Inflammatory macrophage treated with lipopolysaccharide for 4 hours (primary cell): ENCODE data around the gene CFAP57.
"Not testable (repeated sequence)": the region's sequence is repeated elsewhere in the genome, so short reads cannot be mapped to it uniquely, and the experiment has no call there.

ENCODE experiments used
- DNase-seq: peaks from one replicate; pipeline ENCODE4 v3.0.0-alpha.2; 2020

Gene CFAP57

DNA sequence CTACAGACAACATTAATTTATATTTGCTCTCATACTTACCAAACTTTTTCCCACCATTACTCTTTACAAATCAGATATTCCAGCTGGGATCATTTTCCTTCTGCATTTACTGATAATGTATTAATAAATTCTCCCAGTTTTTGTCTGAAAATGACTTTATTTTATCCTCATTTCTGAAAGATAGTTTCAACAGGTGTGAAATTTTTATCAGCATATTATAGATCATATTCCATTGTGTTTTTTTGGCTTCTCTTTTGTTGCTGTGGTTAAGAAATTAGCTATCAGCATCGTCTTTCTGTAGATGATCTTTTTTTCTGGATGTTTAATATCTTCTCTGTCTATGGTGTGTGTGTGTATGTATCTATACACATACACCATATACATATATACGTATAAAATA, 2.7 kb downstream of the CFAP57 start:
- no peak for DNase-seq

GRCh38 chr1:43177691-43178090, 5.6 kb downstream of the CFAP57 start:
- DNase-seq, result no peak

GRCh38 chr1:43184388-43184787, 12.3 kb downstream of the CFAP57 start:
- no peak for DNase-seq

DNA sequence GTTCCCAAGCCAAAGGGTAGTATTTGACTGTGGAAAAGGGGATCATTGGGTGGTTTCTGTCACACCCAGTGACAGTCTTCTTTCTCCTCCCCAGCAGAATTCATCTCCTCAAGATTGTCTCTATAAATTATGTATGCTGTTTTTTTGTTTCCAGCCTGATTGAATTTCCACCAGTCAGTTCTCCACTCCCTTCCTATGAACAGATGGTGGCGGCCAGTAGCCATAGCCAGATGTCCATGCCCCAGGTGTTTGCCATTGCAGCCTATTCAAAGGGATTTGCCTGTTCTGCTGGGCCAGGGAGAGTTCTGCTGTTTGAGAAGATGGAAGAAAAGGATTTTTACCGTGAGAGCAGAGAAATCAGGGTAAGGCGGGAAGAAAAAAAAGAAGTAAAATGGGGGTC, 12.9 kb downstream of the CFAP57 start:
- no peak for DNase-seq

DNA sequence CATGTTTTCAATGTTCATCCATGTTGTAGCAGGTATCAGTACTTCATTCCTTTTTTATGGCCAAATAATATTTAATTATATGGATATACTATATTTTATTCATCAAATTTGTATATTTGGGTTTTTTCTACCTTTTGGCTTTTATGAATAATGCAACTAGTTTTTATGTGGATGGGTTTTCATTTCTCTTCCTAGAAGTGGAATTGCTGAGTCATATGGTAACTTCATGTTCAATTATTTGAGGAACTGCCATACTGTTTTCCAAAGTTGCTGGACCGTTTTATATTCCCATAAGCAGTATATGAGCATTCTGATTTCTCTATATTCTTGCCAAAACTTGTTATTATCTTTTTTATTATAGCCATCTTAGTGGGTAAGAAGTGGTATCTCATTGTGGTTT, 16.0 kb downstream of the CFAP57 start:
- no peak for DNase-seq

DNA sequence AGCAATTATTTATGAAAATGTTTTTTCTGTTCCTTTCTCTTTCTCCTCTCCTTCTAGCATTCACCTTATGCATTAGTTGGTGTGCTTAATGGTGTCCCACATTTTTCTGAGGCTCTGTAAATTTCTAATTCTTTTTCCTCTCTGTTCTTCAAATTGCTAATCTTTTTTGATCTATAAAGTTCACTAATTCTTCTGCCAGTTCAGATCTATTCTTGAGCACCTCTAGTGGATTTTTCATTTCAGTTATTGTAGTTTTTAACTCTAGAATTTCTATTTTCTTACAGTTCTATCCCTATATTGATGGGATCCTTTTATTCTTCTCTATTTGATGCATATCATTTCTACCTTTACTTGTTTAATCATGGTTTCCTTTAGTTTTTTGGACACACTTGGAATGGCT, 22.4 kb downstream of the CFAP57 start:
- no peak for DNase-seq

DNA sequence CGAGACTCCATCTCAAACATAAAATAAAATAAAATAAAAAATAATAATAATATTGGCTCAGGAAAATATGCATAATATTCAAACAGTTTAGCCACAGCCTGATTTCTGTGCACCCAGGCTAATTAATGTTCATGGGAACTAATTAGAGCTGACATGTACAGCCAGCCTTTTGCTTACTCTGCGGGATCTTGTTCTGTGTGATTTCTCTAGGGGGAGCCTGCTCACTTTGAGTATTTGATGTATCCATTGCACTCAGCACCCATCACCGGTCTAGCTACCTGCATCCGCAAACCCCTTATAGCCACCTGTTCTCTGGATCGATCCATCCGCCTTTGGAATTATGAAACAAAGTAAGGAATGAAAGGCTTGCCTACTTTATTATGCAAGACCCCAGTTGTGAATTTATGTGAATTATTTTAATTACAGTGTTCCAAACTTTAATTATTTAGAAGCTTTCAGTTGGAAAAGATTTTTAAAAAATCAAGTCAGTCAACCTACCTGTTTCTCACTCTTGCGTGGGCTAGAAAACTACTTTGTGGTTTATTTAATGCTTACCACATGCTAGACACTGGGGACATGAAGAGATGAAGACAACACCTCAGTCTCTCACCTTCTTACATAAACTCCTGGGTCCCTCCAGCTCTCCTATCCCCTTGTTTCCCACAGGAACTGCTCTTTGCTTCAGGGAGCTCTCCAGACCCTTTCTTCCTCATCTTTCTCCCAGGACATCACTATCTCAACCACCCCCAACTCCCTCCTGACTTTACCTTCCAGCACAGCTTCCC, 25.4 kb downstream of the CFAP57 start:
- DNase-seq, result no peak

DNA sequence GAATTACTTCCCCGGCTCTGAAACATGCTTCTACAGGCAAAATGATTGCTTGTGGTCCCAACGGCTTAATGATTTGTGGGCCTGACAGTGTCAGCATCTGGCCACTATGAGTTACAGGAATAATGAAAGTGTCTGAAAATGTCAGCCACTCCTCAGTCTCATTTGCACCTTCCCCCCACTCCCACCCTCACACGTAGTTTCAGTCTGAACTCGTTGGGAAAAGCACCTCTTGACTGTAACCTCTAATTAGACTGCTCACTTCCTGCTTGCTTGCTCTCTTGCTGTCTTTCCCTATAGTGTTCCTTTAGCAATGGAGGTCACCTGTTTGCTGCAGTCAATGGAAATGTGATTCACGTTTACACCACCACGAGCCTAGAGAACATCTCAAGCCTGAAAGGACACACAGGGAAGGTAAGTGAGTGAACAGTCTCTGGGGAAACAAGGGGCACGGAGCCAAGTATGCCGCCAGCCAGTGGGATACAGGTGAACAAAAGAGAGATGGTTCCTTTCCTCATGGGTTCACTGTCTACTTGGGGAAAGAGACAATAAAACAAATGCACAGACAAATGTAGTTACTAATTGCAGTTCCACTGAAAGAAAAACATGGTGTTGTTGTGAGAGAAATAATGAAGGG, 27.1 kb downstream of the CFAP57 start:
- DNase-seq, result no peak

GRCh38 chr1:43203859-43204258, 31.7 kb downstream of the CFAP57 start:
- DNase-seq, result no peak

DNA sequence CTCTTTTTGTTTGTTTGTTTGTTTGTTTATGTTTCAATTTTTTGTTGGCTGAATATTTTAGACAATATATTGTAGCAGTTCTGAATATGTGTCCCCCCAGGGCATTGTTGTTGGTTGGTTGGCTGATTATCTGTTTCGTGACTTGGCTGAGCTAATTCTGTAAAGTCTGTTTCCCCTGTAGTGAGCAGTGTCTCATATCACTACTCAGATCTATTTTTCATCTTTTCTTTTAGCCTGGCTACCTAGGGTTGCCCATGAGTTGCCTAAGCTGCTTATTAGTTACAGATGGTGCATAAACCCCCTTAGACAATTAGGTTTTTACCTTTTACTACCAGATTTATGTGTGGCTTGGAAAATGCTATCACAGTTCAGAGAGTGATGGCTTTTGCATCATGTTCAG, 32.3 kb downstream of the CFAP57 start:
- DNase-seq, result no peak

GRCh38 chr1:43205671-43206070, 33.5 kb downstream of the CFAP57 start:
- DNase-seq, result no peak

- DNase-seq, result peak; percentile 16
These were observed 34.6 kb downstream of the CFAP57 start for GRCh38 chr1:43206600-43207228.

- DNase-seq, result no peak
These were observed 35.2 kb downstream of the CFAP57 start for GRCh38 chr1:43207229-43207853.

GRCh38 chr1:43208277-43208676, 36.1 kb downstream of the CFAP57 start:
- not testable (repeated sequence) for DNase-seq

DNA sequence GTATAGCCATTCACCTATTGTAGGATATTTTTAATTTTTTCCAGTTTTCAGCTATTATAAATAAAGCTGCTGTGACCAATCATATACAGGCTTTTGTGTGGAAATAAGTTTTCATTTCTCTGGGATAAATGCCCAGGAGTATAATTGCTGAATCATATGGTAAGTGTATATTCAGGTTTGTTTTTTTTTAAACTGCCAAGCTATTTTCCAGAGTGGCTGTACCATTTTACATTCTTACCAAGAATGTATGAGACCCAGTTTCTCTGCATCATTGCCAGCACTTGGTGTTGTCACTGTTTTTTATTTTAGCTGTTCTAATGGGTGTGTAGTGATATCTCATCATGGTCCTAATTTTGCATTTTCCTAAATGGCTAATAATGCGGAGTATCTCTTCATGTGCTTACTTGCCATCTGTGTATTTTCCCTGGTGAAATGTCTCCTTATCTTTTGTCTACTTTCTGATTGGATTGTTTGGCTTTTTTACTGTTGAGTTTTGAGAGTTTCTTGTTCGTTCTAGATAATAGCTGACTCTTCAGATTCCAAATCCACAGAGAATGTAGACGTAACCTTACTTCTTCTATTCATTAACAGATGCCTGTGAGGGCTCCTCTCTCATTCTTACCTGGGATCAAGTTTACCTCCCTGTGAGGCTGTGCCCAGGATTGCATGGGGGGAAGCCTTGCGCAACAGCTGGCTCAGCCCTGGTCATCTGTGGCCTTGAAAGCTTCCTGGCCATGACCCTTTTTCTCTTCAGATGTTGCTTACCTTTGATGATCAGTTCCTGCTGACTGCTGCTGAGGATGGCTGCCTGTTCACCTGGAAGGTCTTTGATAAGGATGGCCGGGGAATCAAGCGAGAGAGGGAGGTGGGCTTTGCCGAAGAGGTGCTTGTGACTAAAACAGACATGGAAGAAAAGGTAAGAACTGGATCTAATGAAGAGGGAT, 42.6 kb downstream of the CFAP57 start:
- no peak for DNase-seq

DNA sequence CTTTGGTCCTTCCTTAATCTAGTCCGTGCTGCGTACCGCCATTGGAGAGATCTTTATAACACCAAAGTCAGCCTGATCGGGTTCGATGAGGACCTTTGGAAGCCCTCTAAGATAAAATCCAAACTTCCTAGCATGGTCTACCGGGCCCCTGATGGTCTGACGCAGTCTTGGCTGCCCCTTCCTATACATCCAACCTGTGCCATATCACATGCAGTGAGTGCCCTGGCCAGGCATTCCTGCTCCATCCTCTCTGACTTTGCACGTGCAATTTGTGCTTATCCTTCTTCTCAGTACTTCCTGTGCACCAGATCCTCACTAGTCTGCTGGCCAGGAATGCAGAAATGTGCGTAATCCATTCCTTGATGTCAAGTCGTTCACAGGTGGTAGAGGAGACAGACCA, 45.6 kb downstream of the CFAP57 start:
- DNase-seq, result no peak

- peak; percentile 45 for DNase-seq
These were observed 49.0 kb downstream of the CFAP57 start for GRCh38 chr1:43220905-43221778.

- DNase-seq, result no peak
These were observed 49.7 kb downstream of the CFAP57 start for GRCh38 chr1:43221797-43222196.

- DNase-seq, result no peak
These were observed 50.7 kb downstream of the CFAP57 start for GRCh38 chr1:43222879-43223278.

DNA sequence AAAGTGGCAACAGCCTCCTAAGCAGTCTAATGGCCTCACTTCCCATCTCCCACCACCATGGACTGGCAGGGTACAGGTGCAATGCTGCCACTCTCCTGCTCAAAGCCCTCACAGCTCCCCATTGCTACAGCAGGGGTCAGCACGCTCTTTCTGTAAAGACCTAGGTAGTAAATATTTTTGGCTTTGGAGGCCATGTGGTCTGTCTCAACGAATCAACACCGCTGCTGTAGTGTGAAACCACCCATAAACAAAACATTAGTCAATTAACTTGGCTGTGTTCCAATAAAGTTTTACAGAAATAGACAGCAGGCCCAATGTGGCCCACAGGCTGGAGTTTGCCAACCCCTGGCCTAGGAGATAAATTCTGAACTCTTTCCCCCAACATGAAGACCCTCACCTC, 53.0 kb downstream of the CFAP57 start:
- no peak for DNase-seq

DNA sequence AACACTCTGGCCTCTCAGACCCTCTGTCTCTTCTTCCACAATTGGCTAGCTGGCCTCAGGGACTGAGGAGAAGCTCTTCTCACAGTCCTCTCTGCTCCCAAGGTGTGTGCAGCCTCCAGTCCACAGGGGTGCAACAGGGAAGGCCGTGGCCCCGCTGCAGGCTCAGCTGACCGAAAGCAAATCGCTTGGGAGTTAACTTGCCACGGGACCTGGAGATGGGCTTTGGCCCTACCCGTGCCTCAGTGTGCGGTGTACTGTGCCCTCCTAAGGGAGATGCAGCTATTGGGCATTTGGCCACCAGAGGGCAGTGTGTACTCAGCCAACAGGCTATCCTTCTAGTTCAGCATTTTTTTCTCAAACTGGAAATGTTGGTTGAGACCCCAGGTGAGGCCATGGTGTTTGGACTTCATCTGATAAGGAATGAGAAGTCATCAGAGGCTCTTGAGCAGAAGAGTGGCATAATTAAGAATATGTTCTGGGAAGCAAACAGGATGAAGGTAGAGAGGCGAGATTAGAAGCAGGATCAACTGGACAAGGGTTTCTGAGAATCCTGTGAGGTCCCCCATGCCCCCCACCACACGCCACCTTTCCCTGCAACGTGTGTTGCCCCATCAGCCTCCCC, 55.1 kb downstream of the CFAP57 start:
- peak; percentile 70 for DNase-seq
